Activated CD4-positive, alpha-beta T cell treated with anti-CD3 and anti-CD28 coated beads, Interleukin-2, Interleukin-6, amounts not matched to agents 100 ng/mL and 50 ng/mL, durations not matched to agents 16 hours and 8 hours (primary cell): ENCODE results near the gene PDE4D.
"Not testable (repeated sequence)": the region's sequence is repeated elsewhere in the genome, so short reads cannot be mapped to it uniquely, and the experiment has no call there.

Experiments
- DNase-seq: peaks from one replicate; pipeline ENCODE4 v3.0.0-alpha.2; 2020

PDE4D gene

GRCh38 chr5:59090323-59090722 lies 803.2 kb downstream of the PDE4D start:
- no peak for DNase-seq

- DNase-seq, result no peak
These were observed 803.8 kb downstream of the PDE4D start for GRCh38 chr5:59089767-59090166.

- no peak for DNase-seq
These were observed 805.0 kb downstream of the PDE4D start for GRCh38 chr5:59088546-59088945.

DNA sequence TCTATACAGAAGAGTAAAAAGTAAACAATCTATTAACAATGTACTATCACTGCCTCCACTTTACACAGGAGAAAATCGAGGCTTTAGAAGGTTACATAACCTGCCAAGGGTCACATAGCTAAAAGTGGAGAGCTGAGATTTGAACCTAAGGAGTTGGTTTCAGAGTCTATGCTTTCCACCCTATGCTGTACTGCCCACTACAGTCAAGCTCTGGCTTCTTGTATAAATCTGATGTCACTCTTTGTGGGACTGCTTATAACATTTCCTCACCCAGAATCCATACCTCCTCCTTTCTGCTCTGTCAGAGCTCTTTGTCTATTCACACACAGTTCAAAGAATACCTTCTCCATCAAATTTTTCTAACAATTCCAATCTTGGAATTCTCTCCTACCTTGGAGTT lies 807.5 kb downstream of the PDE4D start:
- DNase-seq, result no peak

DNA sequence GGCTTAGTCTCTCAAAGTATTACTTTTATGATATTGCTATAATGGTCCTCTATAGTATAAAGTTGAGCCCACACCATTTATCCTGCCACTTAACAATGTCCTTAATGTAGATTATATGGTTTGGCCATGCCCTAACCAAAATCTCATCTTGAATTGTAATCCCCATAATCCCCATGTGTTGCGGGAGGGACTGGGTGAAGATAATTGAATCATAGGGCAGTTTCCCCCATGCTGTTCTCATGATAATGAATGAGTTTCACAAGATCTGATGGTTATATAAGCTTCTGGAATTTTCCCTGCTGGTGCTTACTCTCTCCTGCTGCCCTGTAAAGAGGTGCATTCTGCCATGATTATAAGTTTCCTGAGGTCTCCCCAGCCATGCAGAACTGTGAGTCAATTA lies 811.8 kb downstream of the PDE4D start:
- no peak for DNase-seq

DNA sequence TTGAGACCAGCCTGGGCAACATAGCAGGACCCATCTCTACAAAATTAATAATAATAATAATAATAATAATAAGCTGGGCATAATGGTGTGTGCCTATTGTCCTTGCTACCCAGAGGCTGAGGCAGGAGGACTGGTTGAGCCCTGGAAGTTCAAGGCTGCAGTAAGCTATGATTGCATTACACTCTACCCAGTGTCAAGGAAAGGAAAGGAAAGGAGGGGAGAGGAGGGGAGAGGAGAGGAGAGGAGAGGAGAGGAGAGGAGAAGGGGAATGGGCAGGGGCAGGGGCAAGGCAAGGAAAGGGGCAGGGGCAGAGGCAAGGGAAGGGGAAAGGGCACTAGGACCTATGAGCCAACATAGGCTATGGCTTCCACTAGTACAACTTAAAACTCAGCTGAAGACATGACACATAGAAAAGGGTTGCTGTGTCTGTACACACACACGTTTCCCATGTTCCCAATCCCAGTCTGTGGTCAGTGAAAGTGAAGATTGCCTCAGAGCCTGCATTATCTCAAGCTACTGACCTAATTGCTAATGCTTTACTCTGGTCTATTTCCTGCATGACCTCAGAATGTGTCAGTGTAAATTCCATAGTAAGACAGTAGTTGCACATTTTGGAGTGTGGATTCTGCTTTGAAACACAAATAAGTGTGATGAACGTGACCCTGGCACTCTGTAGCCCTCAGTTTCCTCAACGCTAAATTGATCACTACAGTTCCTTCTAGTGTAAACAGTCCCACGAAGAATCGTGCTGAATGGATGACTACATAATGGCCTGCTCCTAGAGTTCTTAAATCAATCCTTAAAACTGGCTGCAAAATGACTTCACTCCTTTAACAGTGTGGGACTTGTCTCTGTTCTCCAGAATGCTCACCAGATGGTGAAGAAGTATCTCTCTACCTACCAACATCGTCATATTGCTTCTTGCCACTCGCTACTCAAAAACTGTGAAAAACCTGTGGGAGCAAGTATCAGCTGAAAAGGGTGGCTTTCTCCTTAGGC lies 813.6 kb downstream of the PDE4D start:
- no peak for DNase-seq

DNA sequence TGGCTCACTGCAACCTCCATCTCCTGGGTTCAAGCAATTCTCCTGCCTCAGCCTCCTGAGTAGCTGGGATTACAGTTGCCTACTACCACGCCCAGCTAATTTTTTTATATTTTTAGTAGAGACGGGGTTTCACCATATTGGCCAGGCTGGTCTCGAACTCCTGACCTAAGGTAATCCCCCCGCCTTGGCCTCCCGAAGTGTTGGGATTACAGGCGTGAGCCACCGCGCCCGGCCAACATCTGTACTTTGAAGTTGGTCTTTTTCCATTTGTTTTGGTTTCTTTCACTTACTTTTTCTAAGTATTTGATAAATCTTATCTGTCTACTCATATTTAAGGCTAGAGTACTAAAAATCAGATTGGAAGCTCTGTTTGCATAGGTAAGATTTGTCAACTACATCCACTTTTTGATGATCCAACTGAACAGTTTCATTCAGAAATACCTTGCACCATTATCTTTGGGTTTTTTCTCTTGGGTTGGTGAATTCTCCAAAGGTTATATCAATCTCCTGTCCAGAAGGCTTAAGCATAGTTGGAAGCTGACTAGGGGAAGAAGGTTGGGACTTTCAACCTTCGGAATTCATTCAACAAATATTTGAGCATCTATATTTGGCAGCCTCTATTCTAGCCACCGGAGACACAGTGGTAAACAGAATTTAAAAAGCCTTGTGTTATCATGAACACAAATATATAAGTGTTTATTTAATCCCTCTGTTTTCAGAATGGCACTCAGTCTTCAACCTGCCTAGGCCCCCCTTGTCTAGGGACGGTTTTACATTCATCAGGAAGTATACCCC lies 821.6 kb downstream of the PDE4D start:
- DNase-seq, result no peak

DNA sequence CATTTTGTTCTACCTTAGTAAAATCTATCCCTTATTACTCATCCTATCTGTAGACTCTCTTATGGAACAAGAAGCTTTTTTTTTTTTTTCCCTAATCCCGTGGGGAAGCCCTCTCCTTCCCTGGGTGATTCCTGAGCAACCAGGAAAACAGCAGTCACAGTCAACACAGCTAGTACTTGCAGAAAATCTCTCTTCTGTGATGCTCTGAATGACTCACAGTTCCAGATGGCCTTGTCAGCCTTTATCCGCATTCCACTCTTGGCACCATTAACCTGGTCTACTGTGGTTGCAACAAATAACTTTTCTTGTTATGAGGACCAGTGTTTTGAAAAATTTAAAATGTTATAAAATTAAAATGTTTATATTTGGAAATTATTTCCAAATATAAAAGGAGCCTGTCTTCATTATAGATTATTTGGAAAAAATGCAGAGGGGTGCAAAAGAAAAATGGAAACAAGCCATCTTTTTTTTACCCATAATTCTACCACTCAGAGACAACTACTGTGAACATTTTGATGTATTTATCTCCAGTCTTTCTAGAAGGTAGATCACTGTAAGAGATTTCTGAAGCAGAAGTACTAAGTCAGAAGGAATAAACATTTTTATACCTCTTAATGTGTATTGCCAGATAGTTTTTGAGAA lies 824.0 kb downstream of the PDE4D start:
- DNase-seq, result no peak

DNA sequence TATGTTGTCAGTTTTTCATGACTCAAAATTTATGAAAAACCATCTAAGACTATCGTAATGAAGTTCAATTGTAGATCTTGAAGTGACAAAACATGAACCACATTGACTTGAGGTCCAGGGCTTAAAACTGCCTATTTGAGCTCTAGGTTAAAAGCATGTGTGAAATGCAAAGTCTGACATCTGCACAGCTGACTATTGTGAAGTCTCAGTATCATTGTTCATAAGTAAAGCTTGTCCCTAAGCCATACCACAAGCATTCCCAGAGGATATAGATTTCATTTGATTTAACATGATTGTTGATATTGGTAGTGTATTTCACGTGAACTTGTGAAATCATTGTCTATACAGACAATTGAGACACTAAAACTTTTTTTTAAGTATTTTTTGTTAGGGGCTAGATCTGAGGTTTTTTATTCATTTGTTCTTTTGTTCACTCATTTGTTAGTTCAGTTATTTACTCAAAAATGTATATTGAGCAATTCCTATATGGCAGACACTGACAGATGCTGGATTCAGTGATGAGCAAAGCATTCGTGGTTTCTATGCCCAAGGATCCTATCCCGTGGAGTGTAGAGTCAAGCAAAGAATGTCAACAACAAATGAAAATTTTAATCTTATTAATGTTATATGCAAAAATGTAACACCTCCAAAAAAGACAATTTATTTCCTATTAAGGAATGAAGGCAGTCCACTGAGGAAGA lies 825.4 kb downstream of the PDE4D start:
- DNase-seq, result no peak

DNA sequence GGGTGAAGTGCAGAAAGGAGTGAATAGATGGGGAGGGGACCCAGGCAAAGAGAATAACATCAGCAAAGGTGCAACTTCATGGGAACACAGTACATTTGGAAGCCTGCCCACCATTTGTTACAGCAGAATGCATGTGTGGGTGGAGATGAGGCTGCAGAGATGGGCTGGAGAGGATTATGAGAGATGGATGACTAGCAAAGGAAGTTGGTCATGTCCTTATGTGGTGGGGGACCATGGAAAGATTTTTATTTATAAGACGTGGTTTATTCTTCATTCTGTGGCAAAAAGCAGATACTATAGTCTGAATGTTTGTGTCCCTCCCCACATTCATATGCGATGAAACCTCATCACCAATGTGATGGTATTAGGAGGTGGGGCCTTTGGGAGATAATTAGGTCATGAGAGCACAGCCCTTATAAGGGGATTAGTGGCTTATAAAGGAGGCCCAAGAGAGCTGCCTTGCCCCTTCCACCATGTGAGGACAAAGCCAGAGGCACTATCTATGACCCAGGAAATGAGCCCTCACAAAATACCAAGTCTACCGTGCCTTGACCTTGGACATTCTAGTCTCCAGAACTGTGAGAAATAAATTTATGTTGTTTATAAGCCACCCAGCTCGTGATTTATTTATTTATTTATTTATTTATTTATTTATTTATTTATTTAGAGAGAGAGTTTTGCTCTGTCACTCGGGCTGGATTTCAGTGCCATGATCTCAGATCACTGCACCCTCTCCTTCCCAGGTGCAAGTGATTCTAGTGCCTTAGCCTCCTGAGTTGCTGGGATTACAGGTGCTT lies 827.0 kb downstream of the PDE4D start:
- DNase-seq, result no peak

DNA sequence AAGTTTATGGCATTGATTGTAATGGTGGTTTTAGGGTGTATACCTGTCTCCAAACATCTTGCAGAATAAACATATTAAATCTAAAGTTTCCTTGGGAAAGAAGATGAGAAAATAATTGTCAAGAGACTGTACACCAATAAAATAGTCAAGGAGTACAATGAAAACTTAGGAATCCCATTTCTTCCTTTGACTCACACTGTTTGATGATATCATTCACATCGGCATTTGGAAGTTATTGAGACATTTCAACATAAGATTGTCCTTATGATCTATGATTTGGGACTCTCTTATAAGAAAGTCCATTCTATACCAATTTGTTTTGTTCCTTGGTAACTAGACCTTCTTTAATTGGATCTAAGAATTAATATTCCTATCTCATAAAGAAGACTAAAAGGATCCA lies 828.0 kb downstream of the PDE4D start:
- no peak for DNase-seq

DNA sequence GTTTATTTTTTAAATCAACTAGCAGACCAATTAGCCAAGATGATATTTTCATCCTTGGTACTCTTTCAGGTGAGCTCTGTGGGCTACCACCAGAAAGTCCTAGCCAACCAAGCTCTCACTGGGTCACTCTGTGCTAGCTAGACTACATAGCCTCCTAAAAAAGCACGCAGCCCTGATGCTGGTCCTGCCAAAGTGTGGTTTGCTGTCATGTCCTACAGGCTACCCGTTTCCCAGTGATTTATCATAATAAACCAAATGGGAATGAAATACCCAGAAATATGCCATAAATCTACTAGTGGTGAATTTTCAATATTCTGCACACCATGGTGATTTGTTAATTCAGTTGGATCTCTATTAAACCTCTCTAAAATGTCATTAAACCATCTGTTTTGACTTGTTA lies 829.2 kb downstream of the PDE4D start:
- no peak for DNase-seq

DNA sequence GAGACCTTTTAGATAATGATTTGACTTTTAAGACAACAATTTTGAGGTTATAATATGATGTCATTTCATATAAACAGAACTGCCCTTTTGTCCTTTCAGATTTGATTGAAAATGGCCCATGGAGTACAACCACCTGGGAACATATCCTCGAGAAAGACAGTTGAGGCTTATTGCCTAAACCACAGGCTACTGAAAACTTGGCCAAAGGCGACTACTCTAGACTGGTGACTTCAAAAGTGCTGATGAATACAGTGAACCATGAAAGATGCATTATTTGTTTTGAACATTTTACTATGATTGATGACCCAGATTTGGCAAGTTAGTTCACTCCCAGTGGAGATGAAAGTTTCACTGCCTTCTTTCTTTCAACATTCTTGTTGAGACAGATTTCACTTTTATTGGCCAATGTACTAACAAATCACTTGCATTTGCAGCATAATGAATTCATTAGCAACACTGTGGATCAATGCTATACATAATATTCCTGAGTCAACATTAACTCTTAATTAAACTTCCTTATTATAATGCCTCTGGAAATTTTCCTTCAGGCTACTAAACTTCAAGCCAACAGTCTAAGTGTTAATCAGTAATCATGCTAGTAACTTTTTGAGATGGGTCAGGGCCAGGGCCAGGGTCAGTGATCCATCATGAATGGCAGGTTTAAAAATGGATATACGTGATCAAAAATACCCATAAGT lies 830.4 kb downstream of the PDE4D start:
- DNase-seq, result no peak

DNA sequence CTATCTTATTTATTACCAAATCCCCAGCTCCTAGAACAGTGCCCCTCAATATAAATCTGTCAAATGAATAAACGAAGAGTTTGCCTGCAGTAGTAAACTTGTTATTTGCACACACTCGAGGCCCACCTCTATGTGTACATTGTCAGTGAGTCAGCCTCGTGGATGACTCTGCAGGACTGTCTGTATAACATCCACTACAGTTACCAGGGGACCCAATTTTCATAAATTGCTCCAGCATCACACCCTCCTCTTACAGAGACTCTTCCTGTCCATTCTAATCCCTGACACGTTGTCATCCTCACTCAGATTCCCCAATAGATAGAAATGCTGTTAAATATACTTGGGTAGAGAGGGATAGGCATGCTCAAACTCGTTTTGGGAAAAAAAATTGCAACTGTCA lies 832.1 kb downstream of the PDE4D start:
- DNase-seq, result no peak

- DNase-seq, result no peak
These were observed 834.4 kb downstream of the PDE4D start for GRCh38 chr5:59058969-59059687.

DNA sequence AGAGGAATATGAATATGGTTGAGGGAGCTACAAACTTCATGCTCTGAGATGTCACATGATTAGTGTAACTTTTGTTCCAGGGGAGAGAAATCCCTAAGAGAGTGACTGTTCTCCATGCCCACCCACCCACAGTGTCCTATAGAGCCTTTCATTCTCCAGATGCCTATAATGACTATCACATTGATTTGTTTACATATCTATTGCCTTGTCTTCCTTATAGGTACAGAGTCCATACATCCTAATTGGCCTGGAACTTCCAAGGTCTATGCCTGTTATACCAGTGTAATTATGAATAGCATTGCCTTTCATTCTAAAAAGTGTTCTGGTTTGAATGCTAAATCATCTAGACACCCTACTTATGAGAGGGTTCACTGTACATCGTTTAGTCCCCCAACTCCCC lies 835.3 kb downstream of the PDE4D start:
- no peak for DNase-seq

DNA sequence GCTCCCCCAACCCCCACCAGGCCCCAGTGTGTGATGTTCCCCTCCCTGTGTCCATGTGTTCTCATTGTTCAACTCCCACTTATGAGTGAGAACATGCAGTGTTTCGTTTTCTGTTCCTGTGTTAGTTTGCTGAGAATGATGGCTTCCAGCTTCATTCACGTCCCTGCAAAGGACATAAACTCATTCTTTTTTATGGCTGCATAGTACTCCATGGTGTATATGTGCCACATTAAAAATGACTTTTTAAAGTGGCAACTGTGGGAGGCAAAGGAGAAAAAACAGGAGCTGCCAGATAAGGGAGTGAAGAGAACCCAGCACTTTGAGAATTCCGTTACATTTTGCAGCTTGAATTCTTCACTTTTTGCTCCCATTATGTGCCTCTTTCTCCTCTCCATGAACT lies 836.9 kb downstream of the PDE4D start:
- not testable (repeated sequence) for DNase-seq

- no peak for DNase-seq
These were observed 837.6 kb downstream of the PDE4D start for GRCh38 chr5:59055745-59056448.

GRCh38 chr5:59054963-59055528 lies 838.5 kb downstream of the PDE4D start:
- no peak for DNase-seq

GRCh38 chr5:59051951-59052350 lies 841.6 kb downstream of the PDE4D start:
- no peak for DNase-seq
